OCI-LY3 (cell line): ENCODE measurements around the gene IRGC.

Source experiments
- CTCF ChIP-seq: fragments of 200-600, 300-600 bp; sonication (generic); IDR thresholded peaks from 2 replicates; pipeline ENCODE4 v1.5.1; 2014; ENCODE audit warnings: antibody characterized with exemption, low read length, low read depth
- EZH2phosphoT487 ChIP-seq: fragments of 200-600 bp; shearing (Covaris generic); IDR thresholded peaks from 2 replicates; pipeline ENCODE4 v1.6.1; 2018; ENCODE audit warnings: antibody characterized with exemption, mixed run types, low read depth

GRCh38 chr19:43766755-43767043, 50.8 kb downstream of the IRGC start:
- no peak for TF ChIP-seq EZH2phosphoT487
- TF ChIP-seq CTCF: no peak
